ENCODE measurements around the gene YKT6.
A peak's percentile ranks its signal among the peaks of the same experiment; 100 is the strongest.

The YKT6 gene

DNA sequence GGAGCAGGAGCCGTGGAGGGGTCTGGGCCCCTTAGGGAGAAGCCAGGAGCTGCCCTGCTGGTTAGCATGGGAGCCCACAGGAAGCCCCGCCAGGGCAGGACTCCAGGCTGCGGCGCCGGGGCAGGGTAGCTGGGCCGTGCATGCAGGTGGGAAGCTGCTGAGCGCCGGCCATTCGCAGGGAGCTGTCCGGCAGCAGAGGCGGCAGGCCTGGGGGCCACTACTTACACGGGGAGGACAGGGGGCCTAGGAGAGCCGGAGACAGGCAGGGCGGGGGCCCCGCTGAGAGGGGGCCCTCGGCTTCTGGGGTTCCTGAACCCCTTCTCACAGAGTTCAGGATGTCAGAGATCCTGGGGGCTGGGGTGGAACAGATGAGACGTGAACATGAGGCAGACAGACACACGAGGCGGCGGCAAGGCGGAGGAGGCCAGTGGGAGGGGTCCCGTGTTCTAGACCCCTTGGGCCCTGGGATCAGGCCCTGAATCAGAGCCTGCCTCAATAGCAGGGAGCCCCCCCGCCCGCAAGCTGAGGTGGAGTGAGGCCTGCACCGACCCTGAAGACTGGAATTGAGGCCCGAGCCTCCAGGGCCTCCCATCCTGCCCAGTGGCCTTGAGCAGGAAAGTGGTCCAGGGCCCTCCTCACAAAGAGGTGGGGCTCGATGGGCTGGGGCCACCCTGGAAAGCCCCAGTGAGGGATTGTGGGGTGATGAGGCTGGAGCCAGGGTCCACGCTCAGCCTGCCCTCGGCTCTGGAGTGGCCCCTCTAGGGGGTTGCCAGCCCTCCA is 28.0 kb downstream of the YKT6 start:
- Histone ChIP-seq H3K4me2 (ENCODE audit: low read length, poor library complexity, severe bottlenecking) (no peak overlapping the region), H3K27ac (ENCODE audit: low read length, poor library complexity, severe bottlenecking) (no peak overlapping the region), H3K9me3 (ENCODE audit: control insufficient read depth, low read length) (no peaks in the 10 kb centered on the region), H2BK5ac (ENCODE audit: low read depth, low read length, poor library complexity, severe bottlenecking) (no peak overlapping the region), H3K9ac (ENCODE audit: low read length) (no peak overlapping the region), H2BK120ac (ENCODE audit: low read depth, low read length) (no peak overlapping the region), H3K23ac (ENCODE audit: low read length in 2 of 2) (no peak overlapping the region), H3K27me3 (ENCODE audit: control insufficient read depth in 1 of 2, insufficient read depth in 1 of 2, low read length in 2 of 2) (peaks cover 24 to 66% of the 10 kb centered on the region in 2 experiments), H3K36me3 (ENCODE audit: control insufficient read depth in 1 of 2, insufficient read depth in 2 of 2, low read depth in 1 of 2, low read length in 2 of 2) (no peaks in the 10 kb centered on the region), H2BK15ac (ENCODE audit: low read depth, poor library complexity, severe bottlenecking) (no peak overlapping the region), H3K4ac (ENCODE audit: low read depth in 1 of 2, low read length in 2 of 2) (no peak overlapping the region), H2BK12ac (ENCODE audit: low read length in 2 of 2) (no peak overlapping the region), H3K18ac (ENCODE audit: low read depth in 1 of 2, low read length in 2 of 2) (no peak overlapping the region), H3K14ac (ENCODE audit: low read length in 2 of 2) (no peak overlapping the region), H3K79me1 (replicated peaks; ENCODE audit: low read length, poor library complexity, severe bottlenecking) (no peaks in the 10 kb centered on the region), H3K4me3 (ENCODE audit: insufficient read depth in 1 of 2, low read depth in 1 of 2, low read length in 2 of 2) (no peak overlapping the region), H4K8ac (ENCODE audit: low read length) (no peak overlapping the region), H3K4me1 (ENCODE audit: control insufficient read depth, insufficient read depth, low read depth, low read length) (peaks cover 2% of the 10 kb centered on the region), H4K91ac (ENCODE audit: low read length) (no peak overlapping the region), H2AFZ (ENCODE audit: low read depth, low read length) (no peak overlapping the region), H2AK5ac (ENCODE audit: low read length, severe bottlenecking) (no peak overlapping the region)
- WGBS, result 85% methylated on average over 29 of the region's 29 CpGs
- DNase-seq, result no peak

DNA sequence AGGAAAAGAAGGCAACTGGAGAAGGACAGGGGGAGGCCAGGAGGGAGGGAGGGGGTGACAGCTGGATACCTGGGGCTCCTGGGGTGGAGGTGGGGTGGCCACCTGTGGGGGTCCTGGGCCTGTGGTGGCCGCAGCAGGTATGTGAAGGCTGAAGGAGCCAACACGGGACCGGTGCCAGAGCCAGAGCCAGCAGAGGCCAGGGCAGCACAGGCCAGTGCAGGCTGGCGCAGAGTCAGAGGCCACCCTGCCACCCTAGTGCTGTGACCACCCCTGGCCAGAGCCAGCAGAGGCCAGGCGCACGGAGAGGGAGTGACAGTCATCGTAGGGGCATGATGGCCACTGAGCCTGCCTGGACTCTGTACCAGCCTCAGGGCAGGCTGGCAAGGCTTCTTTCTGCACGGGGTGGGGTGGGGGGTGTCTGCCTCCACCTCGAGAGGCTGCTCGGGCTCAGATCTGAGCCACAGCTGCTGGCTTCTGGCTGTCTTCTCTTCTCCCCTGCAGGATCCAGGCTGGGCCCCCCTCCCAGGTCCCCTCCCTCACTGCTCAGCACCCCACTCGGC is 28.8 kb downstream of the YKT6 start:
- no peaks in the 10 kb centered on the region for H3K79me1 ChIP-seq (replicated peaks; ENCODE audit: low read length, poor library complexity, severe bottlenecking)
- no peak overlapping the region for H3K27ac ChIP-seq (ENCODE audit: low read length, poor library complexity, severe bottlenecking)
- H2BK12ac ChIP-seq (ENCODE audit: low read length in 2 of 2), result no peak overlapping the region
- no peak overlapping the region for H3K18ac ChIP-seq (ENCODE audit: low read depth in 1 of 2, low read length in 2 of 2)
- H3K9ac ChIP-seq (ENCODE audit: low read length), result no peak overlapping the region
- no peak overlapping the region for H3K4ac ChIP-seq (ENCODE audit: low read depth in 1 of 2, low read length in 2 of 2)
- H3K4me3 ChIP-seq (ENCODE audit: insufficient read depth in 1 of 2, low read depth in 1 of 2, low read length in 2 of 2), result no peak overlapping the region
- H3K27me3 ChIP-seq (ENCODE audit: control insufficient read depth in 1 of 2, insufficient read depth in 1 of 2, low read length in 2 of 2), result peaks cover 19 to 62% of the 10 kb centered on the region in 2 experiments
- peak overlapping the region in 1 of 2 experiments; percentile 46 for H3K14ac ChIP-seq (ENCODE audit: low read length in 2 of 2)
- no peak overlapping the region for H2BK120ac ChIP-seq (ENCODE audit: low read depth, low read length)
- no peaks in the 10 kb centered on the region for H3K36me3 ChIP-seq (ENCODE audit: control insufficient read depth in 1 of 2, insufficient read depth in 2 of 2, low read depth in 1 of 2, low read length in 2 of 2)
- no peak overlapping the region for H3K23ac ChIP-seq (ENCODE audit: low read length in 2 of 2)
- H2AFZ ChIP-seq (ENCODE audit: low read depth, low read length), result no peak overlapping the region
- WGBS, result 78% methylated on average over 11 of the region's 11 CpGs
- no peak overlapping the region for H2AK5ac ChIP-seq (ENCODE audit: low read length, severe bottlenecking)
- no peaks in the 10 kb centered on the region for H3K9me3 ChIP-seq (ENCODE audit: control insufficient read depth, low read length)
- H2BK15ac ChIP-seq (ENCODE audit: low read depth, poor library complexity, severe bottlenecking), result no peak overlapping the region
- no peak overlapping the region for H3K4me2 ChIP-seq (ENCODE audit: low read length, poor library complexity, severe bottlenecking)
- H4K8ac ChIP-seq (ENCODE audit: low read length), result no peak overlapping the region
- H4K91ac ChIP-seq (ENCODE audit: low read length), result no peak overlapping the region
- DNase-seq, result no peak
- H3K4me1 ChIP-seq (ENCODE audit: control insufficient read depth, insufficient read depth, low read depth, low read length), result no peaks in the 10 kb centered on the region
- no peak overlapping the region for H2BK5ac ChIP-seq (ENCODE audit: low read depth, low read length, poor library complexity, severe bottlenecking)

DNA sequence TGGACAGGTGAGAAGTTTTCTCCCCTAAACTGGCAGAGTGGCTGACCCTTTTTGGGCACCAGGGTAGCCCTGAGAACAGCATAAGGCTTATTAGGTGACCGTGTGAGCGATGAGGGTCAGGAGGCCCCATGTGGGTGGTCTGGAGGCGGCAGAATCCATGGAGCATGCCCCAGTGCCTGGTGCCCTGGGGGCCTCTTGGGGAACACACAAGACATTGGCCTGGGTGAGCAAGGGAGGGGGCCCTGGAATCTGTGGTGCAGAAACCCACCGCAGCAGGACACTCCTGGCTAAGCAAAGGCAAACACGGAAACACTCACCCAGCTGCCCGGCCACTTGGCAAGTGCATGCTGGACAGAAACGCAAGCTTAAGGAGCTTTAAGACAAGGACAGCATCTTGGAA is 29.5 kb downstream of the YKT6 start:
- no peak for DNase-seq
- Histone ChIP-seq H2BK120ac (ENCODE audit: low read depth, low read length) (no peak overlapping the region), H2AK5ac (ENCODE audit: low read length, severe bottlenecking) (no peak overlapping the region), H3K4me2 (ENCODE audit: low read length, poor library complexity, severe bottlenecking) (no peak overlapping the region), H3K18ac (ENCODE audit: low read depth in 1 of 2, low read length in 2 of 2) (no peak overlapping the region), H3K4me3 (ENCODE audit: insufficient read depth in 1 of 2, low read depth in 1 of 2, low read length in 2 of 2) (no peak overlapping the region), H4K8ac (ENCODE audit: low read length) (no peak overlapping the region), H3K14ac (ENCODE audit: low read length in 2 of 2) (no peak overlapping the region), H3K36me3 (ENCODE audit: control insufficient read depth in 1 of 2, insufficient read depth in 2 of 2, low read depth in 1 of 2, low read length in 2 of 2) (no peaks in the 10 kb centered on the region), H2AFZ (ENCODE audit: low read depth, low read length) (no peak overlapping the region), H3K9ac (ENCODE audit: low read length) (no peak overlapping the region), H3K23ac (ENCODE audit: low read length in 2 of 2) (no peak overlapping the region), H3K79me1 (replicated peaks; ENCODE audit: low read length, poor library complexity, severe bottlenecking) (no peaks in the 10 kb centered on the region), H2BK12ac (ENCODE audit: low read length in 2 of 2) (no peak overlapping the region), H2BK15ac (ENCODE audit: low read depth, poor library complexity, severe bottlenecking) (no peak overlapping the region), H3K27ac (ENCODE audit: low read length, poor library complexity, severe bottlenecking) (no peak overlapping the region), H3K4me1 (ENCODE audit: control insufficient read depth, insufficient read depth, low read depth, low read length) (no peaks in the 10 kb centered on the region), H3K4ac (ENCODE audit: low read depth in 1 of 2, low read length in 2 of 2) (no peak overlapping the region), H3K27me3 (ENCODE audit: control insufficient read depth in 1 of 2, insufficient read depth in 1 of 2, low read length in 2 of 2) (peaks cover 15 to 55% of the 10 kb centered on the region in 2 experiments), H4K91ac (ENCODE audit: low read length) (no peak overlapping the region), H2BK5ac (ENCODE audit: low read depth, low read length, poor library complexity, severe bottlenecking) (no peak overlapping the region), H3K9me3 (ENCODE audit: control insufficient read depth, low read length) (no peaks in the 10 kb centered on the region)
- 92% methylated on average over 7 of the region's 7 CpGs for WGBS

DNA sequence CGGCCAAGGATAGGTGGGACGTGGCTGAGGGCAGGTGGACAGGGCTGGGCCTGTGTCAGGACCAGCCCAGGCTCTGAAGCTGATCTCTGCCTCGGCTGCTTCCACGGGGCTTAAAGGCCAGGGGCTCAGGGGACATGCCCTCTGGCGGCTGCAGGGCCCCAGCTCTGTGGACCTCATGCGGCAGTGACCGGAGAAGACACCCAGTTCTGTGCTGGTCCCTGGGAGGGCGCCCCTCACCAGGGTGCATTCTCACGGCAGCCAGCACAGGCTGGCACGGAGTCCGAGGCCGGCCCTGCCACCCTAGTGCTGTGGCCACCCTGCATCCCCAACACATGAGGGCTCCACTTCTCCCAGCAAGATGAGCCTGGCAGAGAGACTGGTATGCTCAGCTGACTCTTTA is 30.3 kb downstream of the YKT6 start:
- H2BK15ac ChIP-seq (ENCODE audit: low read depth, poor library complexity, severe bottlenecking), result no peak overlapping the region
- 86% methylated on average over 12 of the region's 12 CpGs for WGBS

More for the DNA sequence above, 30.3 kb downstream of the YKT6 start:
- Histone ChIP-seq H3K36me3 (ENCODE audit: control insufficient read depth in 1 of 2, insufficient read depth in 2 of 2, low read depth in 1 of 2, low read length in 2 of 2) (no peaks in the 10 kb centered on the region), H4K91ac (ENCODE audit: low read length) (no peak overlapping the region), H3K4me1 (ENCODE audit: control insufficient read depth, insufficient read depth, low read depth, low read length) (peaks cover 1% of the 10 kb centered on the region), H3K9me3 (ENCODE audit: control insufficient read depth, low read length) (no peaks in the 10 kb centered on the region), H3K23ac (ENCODE audit: low read length in 2 of 2) (no peak overlapping the region), H2BK5ac (ENCODE audit: low read depth, low read length, poor library complexity, severe bottlenecking) (no peak overlapping the region), H3K4me2 (ENCODE audit: low read length, poor library complexity, severe bottlenecking) (no peak overlapping the region), H2AFZ (ENCODE audit: low read depth, low read length) (no peak overlapping the region), H2BK120ac (ENCODE audit: low read depth, low read length) (no peak overlapping the region), H3K27me3 (ENCODE audit: control insufficient read depth in 1 of 2, insufficient read depth in 1 of 2, low read length in 2 of 2) (peaks cover 7 to 47% of the 10 kb centered on the region in 2 experiments), H3K79me1 (replicated peaks; ENCODE audit: low read length, poor library complexity, severe bottlenecking) (no peaks in the 10 kb centered on the region), H3K4ac (ENCODE audit: low read depth in 1 of 2, low read length in 2 of 2) (no peak overlapping the region), H3K27ac (ENCODE audit: low read length, poor library complexity, severe bottlenecking) (no peak overlapping the region), H3K4me3 (ENCODE audit: insufficient read depth in 1 of 2, low read depth in 1 of 2, low read length in 2 of 2) (no peak overlapping the region), H3K18ac (ENCODE audit: low read depth in 1 of 2, low read length in 2 of 2) (no peak overlapping the region), H2AK5ac (ENCODE audit: low read length, severe bottlenecking) (no peak overlapping the region), H4K8ac (ENCODE audit: low read length) (peak overlapping the region; percentile 30), H3K14ac (ENCODE audit: low read length in 2 of 2) (no peak overlapping the region), H2BK12ac (ENCODE audit: low read length in 2 of 2) (no peak overlapping the region), H3K9ac (ENCODE audit: low read length) (no peak overlapping the region)
- no peak for DNase-seq
